ENCODE results near the gene PLET1.

Gene PLET1

GRCh38 chr11:112235750-112236390 lies 24.8 kb downstream of the PLET1 start:
- DNase-seq = no peak

GRCh38 chr11:112231952-112232351 lies 28.7 kb downstream of the PLET1 start:
- no peak for DNase-seq

GRCh38 chr11:112229746-112230433 lies 30.8 kb downstream of the PLET1 start:
- no peak for DNase-seq

GRCh38 chr11:112229159-112229558 lies 31.5 kb downstream of the PLET1 start:
- no peak for DNase-seq

GRCh38 chr11:112228706-112229105 lies 32.0 kb downstream of the PLET1 start:
- DNase-seq = no peak

DNA sequence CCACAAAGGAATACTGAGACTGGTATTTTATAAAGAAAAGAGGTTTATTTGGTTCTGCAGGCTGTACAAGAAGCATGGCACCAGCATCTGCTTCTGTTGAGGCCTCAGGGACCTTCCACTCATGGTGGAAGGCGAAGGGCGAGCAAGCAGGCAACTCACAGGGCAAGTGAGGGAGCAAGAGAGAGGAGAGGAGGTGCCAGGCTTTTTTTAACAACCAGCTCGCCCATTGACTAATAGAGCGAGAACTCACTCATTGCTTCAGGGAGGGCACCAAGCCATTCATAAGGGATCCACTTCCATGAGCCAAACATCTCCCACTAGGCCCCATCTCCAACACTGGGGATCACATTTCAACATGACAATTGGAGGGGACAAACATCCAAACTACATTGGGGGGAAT lies 33.2 kb downstream of the PLET1 start:
- no peak for DNase-seq

- DNase-seq = no peak
Measured at GRCh38 chr11:112226831-112227401, 33.7 kb downstream of the PLET1 start.

DNA sequence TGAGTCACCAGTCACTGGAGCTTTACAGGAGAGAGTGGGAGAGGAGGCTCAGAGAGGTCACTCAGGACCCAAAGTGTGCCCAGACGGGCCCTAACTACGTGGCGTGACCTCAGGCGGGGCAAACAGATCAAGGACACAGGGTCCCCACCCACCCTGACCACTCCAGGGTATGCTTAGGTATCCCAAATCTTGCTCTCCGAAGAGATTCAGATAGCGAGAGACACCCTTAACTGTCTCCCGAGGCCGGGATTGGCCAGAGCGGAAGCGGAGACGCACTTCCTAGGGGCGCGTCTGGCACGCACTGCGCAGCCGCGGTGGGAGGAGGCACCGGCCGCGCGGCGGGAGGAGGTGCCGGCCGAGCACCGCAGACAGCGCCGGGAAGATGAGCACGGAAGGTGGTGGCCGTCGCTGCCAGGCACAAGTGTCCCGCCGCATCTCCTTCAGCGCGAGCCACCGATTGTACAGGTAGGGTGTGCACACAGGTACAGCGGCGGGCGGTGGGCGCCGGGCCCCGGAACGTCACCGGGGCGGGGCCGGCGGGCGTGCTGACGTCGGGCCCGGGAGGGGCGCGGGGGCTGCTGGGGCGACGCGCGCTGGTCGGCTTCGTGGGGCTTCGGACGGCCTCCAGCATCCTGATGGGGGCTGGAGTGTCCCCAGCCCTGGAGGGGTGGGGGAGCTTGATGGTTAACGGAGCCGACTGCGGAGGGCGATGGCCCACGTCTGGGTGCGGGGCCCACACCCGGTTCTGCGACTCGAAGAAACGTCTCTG lies 34.4 kb downstream of the PLET1 start, which contains the start of gene PTS:
PTS (plus strand) TSS at position 367 of the 769 bp plus-strand sequence; CDS start at position 383, 16 bp downstream.
- DNase-seq = peak; percentile 79 to 92

DNA sequence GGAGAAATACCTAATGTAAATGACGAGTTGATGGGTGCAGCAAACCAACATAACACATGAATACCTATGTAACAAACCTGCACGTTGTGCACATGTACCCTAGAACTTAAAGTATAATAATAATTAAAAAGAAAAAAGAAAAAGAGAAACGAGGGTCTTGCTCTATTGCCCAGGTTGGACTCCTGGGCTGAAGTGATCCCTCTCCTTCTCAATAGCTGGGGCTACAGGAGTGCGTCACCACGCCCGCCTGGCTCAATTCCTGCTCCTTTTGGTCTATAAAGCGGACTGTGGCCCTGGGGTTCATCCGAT lies 35.0 kb downstream of the PLET1 start:
- no peak for DNase-seq

GRCh38 chr11:112223754-112224532 lies 36.7 kb downstream of the PLET1 start:
- DNase-seq = no peak

- DNase-seq = no peak
Measured at GRCh38 chr11:112223121-112223520, 37.5 kb downstream of the PLET1 start.

DNA sequence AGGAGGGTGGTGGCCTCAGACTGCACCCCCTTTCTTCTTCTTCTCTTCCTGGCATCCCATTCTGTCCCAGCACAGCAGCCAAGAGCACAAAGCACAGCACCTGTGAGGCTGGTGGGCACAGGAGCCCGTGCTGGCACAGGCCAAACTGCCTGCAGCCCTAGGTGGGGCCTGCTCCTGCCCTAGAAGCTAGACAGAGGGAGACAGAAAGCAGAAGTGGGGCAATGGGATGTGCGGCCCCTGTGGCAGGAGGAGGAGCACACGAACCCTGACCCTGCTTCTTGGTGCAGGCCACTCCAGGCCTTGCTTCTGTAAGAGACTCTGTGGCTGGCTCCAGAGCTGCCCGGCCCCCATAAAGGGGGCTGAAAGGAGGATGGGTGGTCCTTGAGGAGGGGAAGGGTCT lies 38.4 kb downstream of the PLET1 start:
- no peak for DNase-seq

DNA sequence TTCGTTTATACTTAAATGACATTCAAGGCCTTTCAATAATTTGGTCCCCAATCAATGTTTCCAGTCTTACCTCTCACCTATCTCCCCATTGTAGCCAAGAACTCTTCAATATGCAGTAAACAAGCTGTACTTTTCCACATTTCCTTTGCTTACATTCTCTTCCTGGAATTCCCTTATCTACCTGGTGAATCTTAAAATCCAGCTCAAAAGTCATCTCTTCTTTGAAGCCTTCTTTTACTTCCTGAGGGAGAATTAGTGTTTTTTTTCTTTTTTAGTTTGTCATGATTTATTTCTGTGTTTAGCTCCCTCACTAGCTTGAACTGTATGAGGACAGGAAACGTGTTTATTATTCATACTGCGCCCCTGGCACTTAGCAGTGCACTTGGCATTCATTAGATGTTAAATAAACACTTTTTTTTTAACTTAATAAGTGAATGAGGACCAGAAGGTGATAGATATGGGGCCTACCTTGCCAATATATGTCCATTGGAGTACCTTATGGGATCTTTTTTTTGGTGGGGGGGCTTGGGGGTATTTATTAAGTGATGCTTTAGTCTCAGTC lies 39.3 kb downstream of the PLET1 start:
- DNase-seq = no peak

- DNase-seq = peak; percentile 68 to 83
Measured at GRCh38 chr11:112219476-112220232, 41.0 kb downstream of the PLET1 start.

DNA sequence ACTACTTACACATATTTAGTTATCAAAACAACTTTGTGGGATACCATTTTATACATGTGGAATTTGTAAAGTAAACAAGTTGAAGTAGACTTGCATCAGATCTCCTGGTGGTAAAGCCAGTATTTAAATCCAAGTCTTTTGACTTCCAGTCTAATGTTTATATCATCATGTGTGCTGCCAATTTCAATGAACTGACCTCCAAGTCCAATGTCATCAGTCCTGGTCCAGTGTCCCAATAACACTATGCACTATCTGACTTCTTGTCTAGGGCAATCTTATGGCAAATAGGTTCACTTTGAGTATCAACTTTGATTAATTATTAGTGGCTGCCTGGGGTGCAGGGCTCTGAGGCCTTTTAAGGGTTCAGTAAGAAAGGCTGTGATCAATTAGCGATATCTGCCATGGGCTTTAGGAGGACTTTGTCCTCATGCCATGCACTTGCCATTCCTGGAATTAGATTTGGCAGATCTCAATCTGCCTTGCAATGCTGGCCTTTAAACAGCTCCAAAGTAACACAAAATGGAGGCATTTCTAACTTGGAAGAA lies 44.0 kb downstream of the PLET1 start:
- no peak for DNase-seq

DNA sequence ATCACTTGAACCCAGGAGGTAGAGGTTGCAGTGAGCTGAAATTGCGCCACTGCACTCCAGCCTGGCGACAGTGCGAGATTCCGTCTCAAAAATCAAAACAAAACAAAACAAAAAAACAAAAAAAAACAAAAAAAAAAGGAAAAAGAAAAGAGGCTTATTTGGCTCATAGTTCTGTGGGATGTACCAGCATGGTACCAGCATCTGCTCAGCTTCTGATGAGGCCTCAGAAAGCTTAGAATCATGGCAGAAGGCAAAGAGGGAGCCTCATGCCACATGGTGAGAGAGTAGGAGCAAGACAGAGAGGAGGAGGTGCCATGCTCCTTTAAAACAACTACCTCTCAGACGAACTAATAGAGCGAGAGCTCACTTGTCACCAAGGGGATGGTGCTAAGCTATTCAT lies 45.0 kb downstream of the PLET1 start:
- no peak for DNase-seq

GRCh38 chr11:112213753-112214152 lies 46.9 kb downstream of the PLET1 start:
- DNase-seq = no peak

GRCh38 chr11:112212710-112213109 lies 48.0 kb downstream of the PLET1 start:
- DNase-seq = no peak

- DNase-seq = no peak
Measured at GRCh38 chr11:112212290-112212689, 48.4 kb downstream of the PLET1 start.

DNA sequence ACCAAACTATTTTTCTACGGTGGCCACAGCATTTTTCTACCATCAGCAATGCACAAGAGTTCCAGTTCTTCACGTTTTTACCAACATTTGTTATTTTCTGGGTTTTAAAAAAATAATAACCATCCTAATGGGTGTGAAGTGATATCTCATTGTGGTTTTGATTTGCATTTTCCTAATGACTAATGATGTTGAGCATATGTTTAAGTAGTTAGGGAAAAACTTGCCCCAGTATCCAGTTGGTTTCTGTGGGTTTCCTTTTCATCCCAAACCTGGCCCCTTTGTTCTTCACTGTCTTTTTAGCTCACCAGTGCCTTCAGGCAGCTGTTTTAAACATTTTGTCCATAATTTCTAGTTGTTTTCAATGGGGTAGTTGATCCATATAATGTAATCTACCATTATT lies 49.1 kb downstream of the PLET1 start:
- DNase-seq = no peak

- DNase-seq = no peak
Measured at GRCh38 chr11:112210890-112211289, 49.8 kb downstream of the PLET1 start.
